A673 (cell line): ENCODE results near the gene CNNM2.

Source experiments
- EZH2 ChIP-seq: fragments of 200-600 bp; sonication (generic); IDR thresholded peaks from 2 replicates; pipeline ENCODE4 v1.6.1; 2017; ENCODE audit warnings: borderline replicate concordance, low read depth, mild to moderate bottlenecking, mixed read lengths, antibody characterized with exemption, low read length; ENCODE audit not compliant: poor library complexity, severe bottlenecking
- TF ChIP-seq, protein P1 (sequence below): fragments of 300-800, 200-600 bp; sonication (generic); conservative IDR thresholded peaks from 2 replicates; pipeline ENCODE4 v1.5.1; 2017; ENCODE audit warnings: low read depth, mild to moderate bottlenecking, antibody characterized with exemption, low read length, moderate library complexity, mixed read lengths

GRCh38 chr10:103095005-103095404 is 176.9 kb downstream of the CNNM2 start:
- TF ChIP-seq, protein P1, sequence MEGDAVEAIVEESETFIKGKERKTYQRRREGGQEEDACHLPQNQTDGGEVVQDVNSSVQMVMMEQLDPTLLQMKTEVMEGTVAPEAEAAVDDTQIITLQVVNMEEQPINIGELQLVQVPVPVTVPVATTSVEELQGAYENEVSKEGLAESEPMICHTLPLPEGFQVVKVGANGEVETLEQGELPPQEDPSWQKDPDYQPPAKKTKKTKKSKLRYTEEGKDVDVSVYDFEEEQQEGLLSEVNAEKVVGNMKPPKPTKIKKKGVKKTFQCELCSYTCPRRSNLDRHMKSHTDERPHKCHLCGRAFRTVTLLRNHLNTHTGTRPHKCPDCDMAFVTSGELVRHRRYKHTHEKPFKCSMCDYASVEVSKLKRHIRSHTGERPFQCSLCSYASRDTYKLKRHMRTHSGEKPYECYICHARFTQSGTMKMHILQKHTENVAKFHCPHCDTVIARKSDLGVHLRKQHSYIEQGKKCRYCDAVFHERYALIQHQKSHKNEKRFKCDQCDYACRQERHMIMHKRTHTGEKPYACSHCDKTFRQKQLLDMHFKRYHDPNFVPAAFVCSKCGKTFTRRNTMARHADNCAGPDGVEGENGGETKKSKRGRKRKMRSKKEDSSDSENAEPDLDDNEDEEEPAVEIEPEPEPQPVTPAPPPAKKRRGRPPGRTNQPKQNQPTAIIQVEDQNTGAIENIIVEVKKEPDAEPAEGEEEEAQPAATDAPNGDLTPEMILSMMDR, result no peak
- no peak for TF ChIP-seq EZH2
